ENCODE results near the gene ACAA2.
A peak's percentile ranks its signal among the peaks of the same experiment; 100 is the strongest.

ACAA2 gene

GRCh38 chr18:49813319-49814146 is at the start of gene ACAA2:
ACAA2 (minus strand) TSS chr18:49813533; CDS start chr18:49813484, 49 bp downstream.
- DNase-seq, result peak; percentile 90

GRCh38 chr18:49862656-49863385 is 49.5 kb upstream of the ACAA2 start:
- no peak for DNase-seq

DNA sequence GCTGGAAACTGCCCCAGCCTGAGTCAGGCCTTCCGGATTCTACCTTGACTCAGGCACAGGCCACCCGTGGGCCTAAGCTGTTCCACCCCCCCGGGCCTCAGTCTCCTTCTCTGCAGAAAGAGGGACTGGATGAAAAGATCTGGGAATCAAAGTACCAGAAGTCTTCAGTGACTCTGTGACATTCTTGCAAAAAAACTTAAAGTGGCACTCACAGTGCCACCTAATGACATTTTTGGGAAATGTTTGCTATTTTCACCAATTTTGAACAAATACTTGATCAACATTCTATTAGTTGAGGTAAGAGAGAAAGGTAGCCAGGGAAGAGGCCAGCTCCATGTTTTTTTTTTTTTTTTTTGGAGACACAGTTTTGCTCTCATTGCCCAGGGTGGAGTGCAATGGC is 48.3 kb upstream of the ACAA2 start:
- no peak for DNase-seq

DNA sequence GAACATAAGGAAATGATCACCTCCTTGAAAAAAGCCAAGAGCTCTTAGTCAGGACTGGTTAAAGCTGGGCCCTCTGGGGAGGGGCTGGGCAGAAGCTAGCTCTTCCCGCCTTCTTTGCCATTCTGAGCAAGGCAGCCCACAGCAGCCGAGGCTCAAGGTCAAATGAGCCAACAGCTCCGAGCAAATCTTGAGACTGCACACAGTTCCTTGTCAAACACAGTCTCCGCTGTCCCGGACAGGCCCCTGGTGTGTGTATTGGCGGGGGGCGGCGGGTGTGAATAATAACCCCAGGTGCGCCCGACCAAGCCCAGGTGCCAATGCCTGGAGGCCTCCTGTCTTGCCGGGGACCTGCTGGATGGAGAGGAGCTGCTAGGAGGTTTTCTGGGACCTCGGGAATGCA is 46.4 kb upstream of the ACAA2 start:
- DNase-seq, result no peak

- DNase-seq, result no peak
Observed at GRCh38 chr18:49859021-49859359, 45.7 kb upstream of the ACAA2 start.

- DNase-seq, result peak; percentile 59
Observed at GRCh38 chr18:49858309-49859020, 45.1 kb upstream of the ACAA2 start.

GRCh38 chr18:49857708-49858107 is 44.4 kb upstream of the ACAA2 start:
- no peak for DNase-seq

DNA sequence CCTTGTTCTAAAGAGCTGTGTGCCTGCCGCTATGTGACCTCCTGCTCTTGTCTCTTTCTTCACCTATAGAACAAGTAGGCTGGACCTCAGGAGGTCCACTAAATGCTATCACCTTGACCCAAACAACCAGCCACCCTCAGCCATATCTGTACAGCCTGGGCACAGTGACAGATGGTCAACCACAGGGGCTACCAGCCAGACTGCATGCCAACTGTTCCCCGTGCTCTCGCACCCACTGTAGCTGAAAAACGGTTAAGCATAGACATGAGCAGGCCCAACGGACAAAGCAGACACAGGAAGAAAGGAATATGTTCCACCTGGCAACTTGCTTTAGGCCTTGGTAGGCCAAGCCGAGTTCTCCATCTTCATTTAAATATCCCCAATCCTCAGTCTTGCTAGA is 43.2 kb upstream of the ACAA2 start:
- no peak for DNase-seq

DNA sequence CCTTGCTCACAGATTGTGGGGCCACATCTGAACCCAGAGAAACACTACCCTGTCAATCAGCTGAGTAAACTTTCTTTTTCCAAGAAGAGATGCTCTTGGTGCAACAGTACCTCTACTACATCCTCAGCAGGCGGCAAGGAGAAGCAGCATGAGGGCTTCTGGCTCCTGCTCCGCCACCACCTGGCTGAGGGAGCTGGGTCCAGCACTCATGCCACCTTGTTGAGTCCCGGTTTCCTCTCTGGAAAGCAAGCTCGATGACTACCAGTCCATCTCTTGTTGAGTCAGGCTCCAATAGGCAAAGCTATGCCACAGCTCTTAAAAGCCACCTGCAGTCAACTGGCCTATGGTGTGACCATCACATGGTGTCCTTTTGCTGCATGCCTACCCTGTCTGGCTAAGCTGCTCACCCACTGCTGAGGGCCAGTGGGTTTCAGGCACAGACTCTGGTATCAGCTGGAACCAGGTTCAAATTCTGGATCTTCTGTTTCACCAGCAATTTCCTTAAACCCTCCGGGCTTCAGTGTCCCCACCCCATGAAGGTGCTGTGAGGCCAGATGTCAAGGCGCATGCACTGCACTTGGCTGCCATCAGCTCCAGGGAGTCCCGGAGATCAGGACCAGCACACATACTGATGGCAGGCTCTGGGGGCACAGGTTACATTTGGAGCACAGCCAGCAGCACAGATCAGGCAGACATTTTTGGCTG is 42.5 kb upstream of the ACAA2 start:
- no peak for DNase-seq

DNA sequence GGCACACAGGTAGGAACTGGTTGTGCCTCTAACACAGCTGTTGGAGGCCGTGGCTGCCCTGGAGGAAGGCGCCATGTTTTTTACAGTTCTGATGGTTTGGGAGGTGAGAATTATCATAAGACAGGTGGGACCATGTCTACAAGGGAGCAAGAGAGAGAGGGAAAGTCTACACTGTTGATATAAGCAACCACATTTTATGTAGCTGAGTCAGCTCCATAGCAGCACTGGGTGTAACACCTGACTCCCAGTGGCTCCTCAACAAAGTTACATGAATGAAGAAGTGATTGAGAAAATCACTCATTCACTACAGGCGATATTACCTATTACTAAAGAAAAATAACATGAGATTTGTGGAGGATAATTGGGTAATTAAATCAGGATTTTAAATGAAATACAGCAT is 41.3 kb upstream of the ACAA2 start:
- no peak for DNase-seq

- no peak for DNase-seq
Observed at GRCh38 chr18:49853436-49853835, 40.1 kb upstream of the ACAA2 start.

DNA sequence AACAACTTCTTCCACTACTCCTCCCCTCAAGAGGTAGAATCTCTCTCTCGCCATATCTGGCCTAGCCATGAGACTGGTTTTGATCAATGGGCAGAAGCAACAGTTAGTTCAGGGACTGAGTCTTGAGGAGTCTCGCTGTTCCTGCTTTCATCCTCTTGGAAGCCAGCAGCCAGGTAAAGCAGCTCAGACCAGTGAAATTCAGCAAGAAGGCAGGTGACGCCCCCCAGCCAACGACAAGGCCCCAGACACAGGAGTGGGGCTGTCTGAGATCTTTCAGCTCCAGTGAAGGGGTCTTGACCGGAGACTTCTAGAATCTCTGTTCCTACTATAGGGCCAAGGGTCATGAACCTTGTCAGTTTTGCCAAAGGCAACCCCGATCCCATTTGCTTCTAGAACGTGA is 39.7 kb upstream of the ACAA2 start:
- no peak for DNase-seq

GRCh38 chr18:49851624-49852023 is 38.3 kb upstream of the ACAA2 start:
- DNase-seq, result no peak

DNA sequence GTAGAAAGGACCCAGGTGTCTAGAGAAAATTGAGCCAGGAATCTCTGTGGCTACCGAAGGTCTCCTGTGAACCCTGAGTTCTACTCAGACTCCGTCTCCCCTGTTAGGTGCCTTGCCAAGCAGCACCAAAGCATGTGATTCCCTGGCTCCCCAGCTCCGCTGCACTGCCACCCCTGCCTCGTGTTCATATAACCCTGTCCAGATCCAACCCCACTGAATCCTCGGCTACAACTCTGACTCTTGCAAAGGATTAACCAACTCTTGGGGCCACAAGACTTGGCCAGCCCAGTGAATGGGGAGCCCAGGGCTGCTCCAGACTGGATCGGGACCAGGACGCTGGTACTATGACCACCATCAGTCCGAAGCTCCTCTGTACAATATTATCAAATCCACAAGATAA is 37.3 kb upstream of the ACAA2 start:
- no peak for DNase-seq

GRCh38 chr18:49849331-49850217 is 36.2 kb upstream of the ACAA2 start:
- DNase-seq, result peak; percentile 69

GRCh38 chr18:49848115-49848514 is 34.8 kb upstream of the ACAA2 start:
- no peak for DNase-seq

GRCh38 chr18:49847524-49847923 is 34.2 kb upstream of the ACAA2 start:
- DNase-seq, result no peak

GRCh38 chr18:49846718-49847470 is 33.6 kb upstream of the ACAA2 start:
- DNase-seq, result no peak

DNA sequence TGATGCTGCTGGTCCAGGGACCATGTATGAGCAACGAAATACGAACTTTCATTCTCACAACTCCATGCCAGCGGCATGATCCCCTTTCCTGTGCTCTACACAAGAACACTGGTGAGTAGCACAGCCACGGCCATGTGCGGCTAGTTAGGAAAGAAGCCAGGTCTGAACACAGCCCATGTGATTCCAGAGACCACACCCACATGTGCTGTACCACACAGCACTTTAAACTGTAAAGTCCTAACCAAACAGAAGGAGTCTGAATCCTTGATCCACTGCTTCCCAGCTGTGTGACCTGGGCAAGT is 33.0 kb upstream of the ACAA2 start:
- DNase-seq, result peak; percentile 34

DNA sequence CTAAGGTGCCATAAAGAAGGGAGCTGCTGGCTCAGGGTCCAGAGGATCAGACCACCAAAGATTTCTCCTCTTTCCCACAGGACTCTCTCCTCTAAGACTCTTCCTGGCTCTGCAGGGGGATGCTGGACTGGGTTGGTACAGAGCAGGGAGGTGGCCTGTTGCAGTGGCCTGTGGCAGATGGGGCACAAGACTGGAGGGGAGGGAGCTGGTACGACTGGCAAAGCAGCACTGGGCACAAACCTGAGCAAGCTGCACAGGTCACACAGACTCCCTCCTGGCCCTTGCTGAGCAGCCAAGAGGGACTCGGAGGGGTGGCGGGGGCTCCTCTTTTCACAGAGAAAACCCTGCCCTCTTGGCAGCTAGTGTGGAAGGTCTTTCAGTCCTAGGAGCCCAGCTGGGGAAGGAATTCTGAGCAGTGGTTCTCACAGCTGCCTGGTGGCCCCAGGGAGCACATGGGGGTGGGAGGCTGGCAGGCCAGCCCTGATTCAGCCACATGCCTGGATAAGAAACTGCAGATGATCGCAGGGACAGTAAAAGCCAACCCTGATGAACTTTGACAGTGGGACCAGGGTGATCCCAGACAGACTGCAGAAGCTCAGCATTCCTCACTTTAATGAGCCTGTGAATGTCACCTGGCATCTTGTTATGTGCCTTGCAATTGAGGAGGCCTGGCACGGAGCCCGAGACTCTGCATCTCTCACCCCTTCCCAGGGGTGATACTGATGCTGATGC is 32.5 kb upstream of the ACAA2 start:
- DNase-seq, result no peak

- no peak for DNase-seq
Observed at GRCh38 chr18:49844903-49845302, 31.6 kb upstream of the ACAA2 start.

All from fibroblast of skin of right quadriceps (primary cell).